ENCODE results near the gene OR2F1.

Gene OR2F1, protein sequence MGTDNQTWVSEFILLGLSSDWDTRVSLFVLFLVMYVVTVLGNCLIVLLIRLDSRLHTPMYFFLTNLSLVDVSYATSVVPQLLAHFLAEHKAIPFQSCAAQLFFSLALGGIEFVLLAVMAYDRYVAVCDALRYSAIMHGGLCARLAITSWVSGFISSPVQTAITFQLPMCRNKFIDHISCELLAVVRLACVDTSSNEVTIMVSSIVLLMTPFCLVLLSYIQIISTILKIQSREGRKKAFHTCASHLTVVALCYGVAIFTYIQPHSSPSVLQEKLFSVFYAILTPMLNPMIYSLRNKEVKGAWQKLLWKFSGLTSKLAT

GRCh38 chr7:143954544-143954943 is at the start of gene OR2F1:
OR2F1 (plus strand) TSS chr7:143954844; CDS start chr7:143959971, 5,127 bp downstream.
- TF ChIP-seq, protein P1, sequence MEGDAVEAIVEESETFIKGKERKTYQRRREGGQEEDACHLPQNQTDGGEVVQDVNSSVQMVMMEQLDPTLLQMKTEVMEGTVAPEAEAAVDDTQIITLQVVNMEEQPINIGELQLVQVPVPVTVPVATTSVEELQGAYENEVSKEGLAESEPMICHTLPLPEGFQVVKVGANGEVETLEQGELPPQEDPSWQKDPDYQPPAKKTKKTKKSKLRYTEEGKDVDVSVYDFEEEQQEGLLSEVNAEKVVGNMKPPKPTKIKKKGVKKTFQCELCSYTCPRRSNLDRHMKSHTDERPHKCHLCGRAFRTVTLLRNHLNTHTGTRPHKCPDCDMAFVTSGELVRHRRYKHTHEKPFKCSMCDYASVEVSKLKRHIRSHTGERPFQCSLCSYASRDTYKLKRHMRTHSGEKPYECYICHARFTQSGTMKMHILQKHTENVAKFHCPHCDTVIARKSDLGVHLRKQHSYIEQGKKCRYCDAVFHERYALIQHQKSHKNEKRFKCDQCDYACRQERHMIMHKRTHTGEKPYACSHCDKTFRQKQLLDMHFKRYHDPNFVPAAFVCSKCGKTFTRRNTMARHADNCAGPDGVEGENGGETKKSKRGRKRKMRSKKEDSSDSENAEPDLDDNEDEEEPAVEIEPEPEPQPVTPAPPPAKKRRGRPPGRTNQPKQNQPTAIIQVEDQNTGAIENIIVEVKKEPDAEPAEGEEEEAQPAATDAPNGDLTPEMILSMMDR (IDR thresholded peaks at IDR 0.05; ENCODE audit: borderline replicate concordance, insufficient read depth, low read depth, low read length): no peak
- no peak within 1 kb of the TSS for H3K4me3 ChIP-seq (ENCODE audit: low read depth, low read length)

- TF ChIP-seq, protein P1 (IDR thresholded peaks at IDR 0.05; ENCODE audit: borderline replicate concordance, insufficient read depth, low read depth, low read length): no peak
- H3K4me3 ChIP-seq (ENCODE audit: low read depth, low read length): no peak overlapping the region
Measured at GRCh38 chr7:143905509-143905908, 49.1 kb upstream of the OR2F1 start.

- no peak overlapping the region for H3K4me3 ChIP-seq (ENCODE audit: low read depth, low read length)
- TF ChIP-seq, protein P1 (IDR thresholded peaks at IDR 0.05; ENCODE audit: borderline replicate concordance, insufficient read depth, low read depth, low read length): no peak
Measured at GRCh38 chr7:143906151-143906550, 48.5 kb upstream of the OR2F1 start.

- no peak overlapping the region for H3K4me3 ChIP-seq (ENCODE audit: low read depth, low read length)
- TF ChIP-seq, protein P1 (IDR thresholded peaks at IDR 0.05; ENCODE audit: borderline replicate concordance, insufficient read depth, low read depth, low read length): no peak
Measured at GRCh38 chr7:143906895-143907294, 47.7 kb upstream of the OR2F1 start.

DNA sequence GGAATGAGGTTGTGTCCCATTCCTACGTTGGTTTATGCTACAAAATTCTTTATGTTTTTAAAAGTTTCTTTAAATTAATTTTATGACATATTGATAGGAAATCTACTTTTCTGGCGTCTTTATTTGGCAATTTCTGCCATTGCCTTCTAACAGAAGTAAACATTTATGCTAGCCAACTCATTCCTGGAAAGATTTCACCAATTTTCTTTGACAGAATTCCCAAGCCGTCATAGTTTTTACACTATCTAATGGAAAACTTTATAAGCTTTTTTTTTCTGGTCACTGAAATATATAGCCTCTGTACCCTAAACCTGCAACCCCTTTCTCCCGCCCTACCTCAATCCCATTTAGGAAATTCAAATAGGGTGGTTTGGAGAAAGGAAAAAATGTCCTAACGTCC is 46.5 kb upstream of the OR2F1 start:
- no peak overlapping the region for H3K4me3 ChIP-seq (ENCODE audit: low read depth, low read length)
- TF ChIP-seq, protein P1 (IDR thresholded peaks at IDR 0.05; ENCODE audit: borderline replicate concordance, insufficient read depth, low read depth, low read length): no peak

GRCh38 chr7:143909863-143910262 is 44.8 kb upstream of the OR2F1 start:
- TF ChIP-seq, protein P1 (IDR thresholded peaks at IDR 0.05; ENCODE audit: borderline replicate concordance, insufficient read depth, low read depth, low read length): no peak
- no peak overlapping the region for H3K4me3 ChIP-seq (ENCODE audit: low read depth, low read length)

Measured in GM12875 (cell line).